GM12874 (cell line): ENCODE data around the gene ATP8B2.

Experiments used
- TF ChIP-seq, protein P1 (sequence below): IDR thresholded peaks from 2 replicates; pipeline ENCODE4 v1.5.1; 2011; ENCODE audit warnings: low read depth, mild to moderate bottlenecking, control low read depth, low read length, moderate library complexity; ENCODE audit not compliant: insufficient read depth

The ATP8B2 gene

DNA sequence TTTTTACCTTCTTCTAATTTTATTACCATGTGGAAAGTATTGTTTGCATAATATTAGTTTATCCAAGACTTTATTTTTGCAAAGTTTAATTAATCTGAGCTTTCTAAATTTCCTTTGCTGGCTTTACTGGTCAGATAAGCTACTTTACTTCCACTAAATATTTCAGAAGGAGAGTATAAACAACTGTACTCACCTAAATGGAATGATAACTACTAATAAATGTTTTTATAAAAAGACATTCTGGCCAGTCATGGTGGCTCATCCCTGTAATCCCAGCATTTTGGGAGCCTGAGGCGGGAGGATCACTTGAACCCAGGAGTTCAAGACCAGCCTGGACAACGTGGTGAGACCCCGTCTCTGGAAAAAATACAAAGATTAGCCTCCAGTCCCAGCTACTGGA lies 36.0 kb downstream of the ATP8B2 start:
- TF ChIP-seq, protein P1, sequence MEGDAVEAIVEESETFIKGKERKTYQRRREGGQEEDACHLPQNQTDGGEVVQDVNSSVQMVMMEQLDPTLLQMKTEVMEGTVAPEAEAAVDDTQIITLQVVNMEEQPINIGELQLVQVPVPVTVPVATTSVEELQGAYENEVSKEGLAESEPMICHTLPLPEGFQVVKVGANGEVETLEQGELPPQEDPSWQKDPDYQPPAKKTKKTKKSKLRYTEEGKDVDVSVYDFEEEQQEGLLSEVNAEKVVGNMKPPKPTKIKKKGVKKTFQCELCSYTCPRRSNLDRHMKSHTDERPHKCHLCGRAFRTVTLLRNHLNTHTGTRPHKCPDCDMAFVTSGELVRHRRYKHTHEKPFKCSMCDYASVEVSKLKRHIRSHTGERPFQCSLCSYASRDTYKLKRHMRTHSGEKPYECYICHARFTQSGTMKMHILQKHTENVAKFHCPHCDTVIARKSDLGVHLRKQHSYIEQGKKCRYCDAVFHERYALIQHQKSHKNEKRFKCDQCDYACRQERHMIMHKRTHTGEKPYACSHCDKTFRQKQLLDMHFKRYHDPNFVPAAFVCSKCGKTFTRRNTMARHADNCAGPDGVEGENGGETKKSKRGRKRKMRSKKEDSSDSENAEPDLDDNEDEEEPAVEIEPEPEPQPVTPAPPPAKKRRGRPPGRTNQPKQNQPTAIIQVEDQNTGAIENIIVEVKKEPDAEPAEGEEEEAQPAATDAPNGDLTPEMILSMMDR, result no peak

DNA sequence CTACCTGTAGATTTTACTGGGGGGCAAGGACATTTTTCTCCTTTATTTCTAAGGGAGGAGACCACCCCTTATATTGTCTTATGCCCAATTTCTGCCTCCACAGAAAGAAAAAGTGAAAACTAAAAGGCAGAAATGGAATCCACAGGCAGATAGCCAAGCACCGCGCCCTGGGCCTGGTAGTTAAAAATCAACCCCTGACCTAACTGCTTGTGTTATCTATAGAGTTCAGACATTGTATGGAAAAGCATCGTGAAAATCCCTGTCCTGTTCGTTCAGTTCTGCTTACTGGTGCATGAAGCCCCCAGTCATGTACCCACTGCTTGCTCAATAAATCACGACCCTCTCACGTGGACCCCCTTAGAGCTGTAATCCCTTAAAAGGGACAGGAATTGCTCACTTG lies 46.1 kb downstream of the ATP8B2 start:
- TF ChIP-seq, protein P1, result no peak

DNA sequence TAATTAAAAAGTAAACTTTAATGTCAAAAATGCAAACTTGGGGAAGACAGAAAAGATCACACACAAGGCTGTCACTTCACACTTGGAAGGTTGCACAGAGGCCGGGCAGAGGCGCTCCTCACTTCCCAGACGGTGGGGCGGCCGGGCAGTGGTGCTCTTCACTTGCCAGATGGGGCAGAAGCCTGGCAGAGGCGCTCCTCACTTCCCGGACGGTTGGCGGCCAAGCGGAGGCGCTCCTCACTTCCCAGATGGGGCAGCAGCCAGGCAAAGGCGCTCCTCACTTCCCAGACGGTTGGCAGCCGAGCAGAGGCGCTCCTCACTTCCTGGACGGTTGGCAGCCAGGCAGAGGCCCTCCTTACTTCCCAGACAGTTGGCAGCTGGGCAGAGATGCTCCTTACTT lies 54.0 kb downstream of the ATP8B2 start:
- TF ChIP-seq, protein P1, result no peak

DNA sequence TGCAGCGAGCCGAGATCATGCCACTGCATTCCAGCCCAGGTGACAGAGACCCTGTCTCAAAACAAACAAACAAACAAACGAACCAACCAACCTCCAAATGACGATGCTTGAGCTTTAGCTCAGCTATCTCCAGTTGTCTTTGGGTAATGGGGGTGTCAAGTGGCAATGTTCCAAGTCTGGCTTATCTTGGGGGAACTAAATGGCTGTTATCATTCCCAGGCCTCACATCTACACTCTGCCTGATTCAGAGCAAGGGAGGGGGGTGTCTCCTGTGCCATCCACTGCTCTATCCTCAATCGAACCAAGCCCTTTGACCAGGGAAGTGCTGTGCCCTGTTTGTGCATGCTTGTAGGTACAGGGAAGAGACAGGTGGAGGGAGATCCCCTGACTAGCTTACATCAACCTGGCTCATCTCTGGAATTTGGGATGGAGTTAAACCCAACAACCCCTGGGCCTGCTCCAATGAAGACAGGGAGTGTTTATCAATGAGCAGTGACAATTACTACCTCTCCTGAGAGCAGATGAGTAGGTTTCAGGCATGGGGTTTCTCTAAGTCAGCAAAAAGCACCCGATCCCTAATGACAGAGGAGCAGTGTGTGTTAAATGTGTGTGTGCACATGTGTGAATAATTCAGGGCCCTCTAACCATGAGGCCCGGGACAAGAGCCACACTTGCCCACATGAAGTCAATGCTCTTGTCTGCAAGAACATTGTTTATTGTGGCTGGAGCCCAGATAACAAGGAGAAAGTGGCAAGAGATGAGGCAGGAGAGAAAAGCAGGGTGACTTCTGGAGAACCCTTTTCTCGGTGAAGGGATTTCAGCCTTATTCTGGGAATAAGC lies 59.5 kb downstream of the ATP8B2 start:
- TF ChIP-seq, protein P1, result no peak

DNA sequence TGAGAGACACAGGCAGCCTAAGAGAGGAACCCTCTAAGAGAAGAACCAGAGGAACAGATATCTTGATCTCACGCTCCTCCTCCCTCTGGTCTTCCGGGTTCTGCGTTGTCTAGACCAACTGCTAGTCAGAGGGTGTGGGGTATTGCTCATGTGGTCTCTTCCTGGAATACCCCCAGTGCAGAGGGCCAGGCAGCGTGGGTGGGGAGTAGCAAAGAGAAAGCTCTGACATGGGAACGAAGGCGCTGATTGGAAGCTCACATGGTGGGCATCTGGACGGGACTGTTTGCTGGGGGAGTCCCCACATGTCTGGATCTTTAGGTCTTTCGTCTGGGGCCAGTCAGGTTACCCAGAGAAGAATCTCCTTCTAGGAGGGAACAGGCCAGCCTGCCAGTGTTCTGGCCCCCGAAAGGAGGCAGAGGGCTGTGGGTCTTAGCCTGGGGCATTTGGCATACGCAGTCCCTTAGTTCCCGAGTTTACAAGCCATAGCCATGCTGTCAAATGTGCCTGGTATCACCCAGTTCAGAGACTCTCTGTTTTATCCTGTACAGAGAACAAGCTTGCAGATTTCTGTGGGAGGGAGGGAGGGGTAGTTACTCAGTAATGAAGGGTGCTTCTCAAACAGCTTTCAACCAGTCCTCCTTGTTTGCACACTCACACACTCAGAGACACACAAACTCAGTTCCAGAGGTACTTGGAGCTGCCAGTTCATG lies 61.5 kb downstream of the ATP8B2 start:
- TF ChIP-seq, protein P1, result no peak

DNA sequence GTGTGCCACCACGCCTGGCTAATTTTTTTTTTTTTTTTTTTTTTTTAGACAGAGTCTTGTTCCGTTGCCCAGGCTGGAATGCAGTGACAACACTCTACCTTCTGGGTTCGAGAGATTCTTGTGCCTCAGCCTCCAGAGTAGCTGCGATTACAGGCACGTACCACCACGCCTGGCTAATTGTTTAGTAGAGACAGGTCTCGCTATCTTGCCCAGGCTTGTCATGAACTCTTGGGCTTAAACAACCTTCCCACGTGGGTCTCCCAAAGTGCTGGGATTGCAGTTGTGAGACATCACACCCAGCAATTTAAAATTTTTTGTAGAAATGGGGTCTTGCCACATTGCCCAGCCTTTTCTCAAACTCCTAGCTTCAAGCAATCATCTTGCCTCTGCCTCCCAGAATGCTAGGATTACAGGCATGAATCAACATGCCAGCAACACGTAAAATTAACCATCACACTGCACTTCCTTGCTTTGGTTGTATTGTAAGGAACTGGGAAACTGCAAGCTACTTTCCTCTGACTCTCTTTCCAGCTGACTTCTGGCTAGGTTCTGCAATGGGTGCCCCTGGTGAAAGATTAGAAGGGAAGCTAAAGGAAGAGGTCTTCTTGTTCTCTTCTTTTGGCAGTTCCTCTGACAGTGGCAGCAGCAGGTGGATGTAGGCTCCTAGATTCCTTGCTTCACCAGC lies 65.9 kb downstream of the ATP8B2 start:
- TF ChIP-seq, protein P1, result no peak

DNA sequence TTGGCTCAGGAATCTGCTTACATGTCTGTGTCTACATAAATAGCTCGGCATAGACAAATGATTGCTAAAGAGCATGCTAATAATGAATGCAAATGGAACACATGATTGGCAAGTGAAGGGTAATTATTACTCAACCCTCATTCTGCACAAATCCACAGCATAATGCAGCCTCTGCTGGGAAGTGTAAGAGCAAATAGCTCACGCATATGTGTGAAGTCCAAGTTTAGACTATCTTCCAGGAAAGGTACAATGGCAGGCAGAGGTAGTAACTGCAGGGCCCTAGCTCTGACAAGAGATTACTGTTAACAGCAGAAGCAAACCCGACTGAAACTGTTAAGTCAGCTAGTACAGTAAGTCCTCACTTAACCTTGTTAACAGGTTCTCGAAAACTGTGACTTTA lies 72.8 kb downstream of the ATP8B2 start:
- TF ChIP-seq, protein P1, result no peak
